Tibial artery (tissue), 4 donors: ENCODE data around the gene CYSRT1.

ENCODE experiments used
- DNase-seq, 2 donors: peaks; one replicate each; pipeline ENCODE4 v3.0.0-alpha.2; 2019
- H3K27ac ChIP-seq, 2 donors: fragments of 200-600 bp; sonication (generic) in 1 of 2; 1 replicate in 1 of 2; 2 replicates in 1 of 2; pipeline ENCODE4 v1.5.1; 2018 to 2019; ENCODE audit warnings: mild to moderate bottlenecking in 1 of 2
- H3K27me3 ChIP-seq, 2 donors: fragments of 200-600 bp; sonication (generic) in 1 of 2; one replicate each; pipeline versions ENCODE4 v1.5.1 to v1.6.0; 2016 to 2019
- H3K36me3 ChIP-seq, 3 donors: fragments of 200-600 bp; sonication (generic) in 2 of 3; one replicate each; pipeline ENCODE4 v1.5.1; 2016 to 2019; ENCODE audit warnings: mild to moderate bottlenecking in 2 of 3
- H3K4me1 ChIP-seq, 4 donors: fragments of 200-600 bp; sonication (generic) in 2 of 4; 1 replicate in 3 of 4; 2 replicates in 1 of 4; pipeline ENCODE4 v1.5.1; 2016 to 2019
- H3K4me3 ChIP-seq, 2 donors: fragments of 200-600 bp; sonication (generic) in 1 of 2; 1 replicate in 1 of 2; 2 replicates in 1 of 2; pipeline ENCODE4 v1.5.1; 2018 to 2019; ENCODE audit warnings: mild to moderate bottlenecking in 2 of 2
- H3K9me3 ChIP-seq, 3 donors: fragments of 200-600 bp; sonication (generic) in 1 of 3; one replicate each; pipeline ENCODE4 v1.5.1; 2016 to 2019
- CTCF ChIP-seq, 2 experiments: fragments of 200-600 bp in 1 of 2; fragments of 450-650 bp in 1 of 2; IDR thresholded peaks; one replicate each; pipeline ENCODE4 v1.5.1; 2017 to 2019; ENCODE audit warnings: antibody characterized with exemption in 2 of 2, mild to moderate bottlenecking in 1 of 2, moderate library complexity in 1 of 2
- intact Hi-C: fragments of 100-400 bp; cut with DNase I; formaldehyde crosslinking; loops from one replicate; pipeline ENCODE4 v1.15.0; 2023; ENCODE audit warnings: low total_unique reads

CYSRT1 gene

DNA sequence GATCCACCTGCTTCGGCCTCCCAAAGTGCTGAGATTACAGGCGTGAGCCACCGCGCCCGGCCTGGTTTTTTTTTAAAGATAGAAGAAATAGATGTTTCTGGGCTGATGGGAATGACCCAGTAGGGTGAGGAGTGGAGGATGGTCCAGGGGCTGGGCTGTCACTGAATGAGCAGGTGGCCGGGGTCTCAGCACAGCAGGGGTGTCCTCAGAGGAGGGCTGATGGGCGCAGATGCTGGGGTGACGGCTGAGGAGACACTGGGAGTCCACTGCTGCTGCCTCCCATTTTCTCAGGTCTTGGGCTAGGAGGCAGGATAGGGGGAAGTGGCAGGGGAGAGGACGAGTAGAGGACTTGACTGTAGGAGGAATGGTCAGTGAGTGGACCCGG is 50.2 kb downstream of the CYSRT1 start:
- Histone ChIP-seq H3K4me3 (no peak overlapping the region), H3K4me1 (peaks cover 0 to 34% (median 27%) of the 10 kb centered on the region in 4 donors), H3K27me3 (peaks cover 0 to 64% of the 10 kb centered on the region in 2 donors), H3K27ac (no peak overlapping the region), H3K36me3 (peaks cover 20 to 38% (median 27%) of the 10 kb centered on the region in 3 donors), H3K9me3 (no peaks in the 10 kb centered on the region)
- intact Hi-C loops = no loop called here
- TF ChIP-seq CTCF (IDR thresholded peaks at IDR 0.05) = no peak
- no peak for DNase-seq
